IPS-NIHi7 (cell line): ENCODE results near the gene WRNIP1.

Source experiments
- DNase-seq: peaks from one replicate; pipeline ENCODE4 v3.0.0; 2012; ENCODE audit warnings: mixed read lengths; ENCODE audit errors: extremely low spot score

Gene WRNIP1

DNA sequence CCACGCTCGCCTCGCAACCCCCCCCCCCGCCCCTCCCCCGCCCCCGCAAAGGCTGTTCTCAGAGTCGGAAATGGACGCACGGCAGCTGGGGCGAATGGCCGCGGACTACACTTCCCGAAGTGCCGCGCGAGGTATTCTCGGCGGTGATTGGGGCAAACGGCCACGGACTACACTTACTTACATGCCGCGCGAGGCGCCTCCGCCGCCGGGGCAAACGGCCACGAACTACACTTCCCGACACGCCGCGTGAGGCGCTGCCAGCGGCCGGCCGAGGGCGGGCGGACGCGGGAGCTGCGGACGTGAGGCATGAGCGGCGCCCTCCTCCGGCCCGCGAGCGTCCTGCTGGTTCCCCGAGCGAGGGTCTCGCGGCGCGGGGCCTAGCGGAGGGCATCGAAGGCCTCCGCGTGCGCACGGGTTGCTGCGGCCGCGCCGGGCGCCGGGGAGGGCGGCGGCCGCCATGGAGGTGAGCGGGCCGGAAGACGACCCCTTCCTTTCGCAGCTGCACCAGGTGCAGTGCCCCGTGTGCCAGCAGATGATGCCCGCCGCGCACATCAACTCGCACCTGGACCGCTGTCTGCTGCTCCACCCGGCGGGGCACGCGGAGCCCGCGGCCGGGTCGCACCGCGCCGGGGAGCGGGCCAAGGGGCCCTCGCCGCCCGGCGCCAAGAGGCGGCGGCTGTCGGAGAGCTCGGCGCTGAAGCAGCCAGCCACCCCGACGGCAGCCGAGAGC lies at the start of gene WRNIP1:
TSS of gene WRNIP1 (plus strand) at position 228 of the 730 bp plus-strand sequence. CDS start at position 458, 230 bp downstream.
- peak; percentile 95 for DNase-seq

DNA sequence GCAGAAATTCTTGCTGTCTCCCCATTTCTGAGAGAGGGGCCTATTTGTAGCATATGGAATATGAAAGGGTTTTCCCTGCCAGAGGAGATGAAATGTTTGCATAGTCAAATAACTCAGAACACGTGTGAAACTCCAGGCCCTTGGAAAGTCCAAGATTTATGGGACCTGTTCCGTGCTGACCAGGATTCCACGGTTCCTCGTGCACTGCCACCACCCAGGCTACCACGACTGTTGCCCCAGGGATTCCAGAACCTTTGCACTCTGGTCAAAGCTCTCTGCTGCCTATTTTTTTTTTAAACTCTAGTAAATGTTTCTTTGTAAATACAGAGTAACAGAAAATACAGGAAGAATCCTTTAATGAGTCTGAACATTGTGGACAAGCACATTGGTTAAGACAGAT lies 49.5 kb upstream of the WRNIP1 start:
- DNase-seq, result no peak

DNA sequence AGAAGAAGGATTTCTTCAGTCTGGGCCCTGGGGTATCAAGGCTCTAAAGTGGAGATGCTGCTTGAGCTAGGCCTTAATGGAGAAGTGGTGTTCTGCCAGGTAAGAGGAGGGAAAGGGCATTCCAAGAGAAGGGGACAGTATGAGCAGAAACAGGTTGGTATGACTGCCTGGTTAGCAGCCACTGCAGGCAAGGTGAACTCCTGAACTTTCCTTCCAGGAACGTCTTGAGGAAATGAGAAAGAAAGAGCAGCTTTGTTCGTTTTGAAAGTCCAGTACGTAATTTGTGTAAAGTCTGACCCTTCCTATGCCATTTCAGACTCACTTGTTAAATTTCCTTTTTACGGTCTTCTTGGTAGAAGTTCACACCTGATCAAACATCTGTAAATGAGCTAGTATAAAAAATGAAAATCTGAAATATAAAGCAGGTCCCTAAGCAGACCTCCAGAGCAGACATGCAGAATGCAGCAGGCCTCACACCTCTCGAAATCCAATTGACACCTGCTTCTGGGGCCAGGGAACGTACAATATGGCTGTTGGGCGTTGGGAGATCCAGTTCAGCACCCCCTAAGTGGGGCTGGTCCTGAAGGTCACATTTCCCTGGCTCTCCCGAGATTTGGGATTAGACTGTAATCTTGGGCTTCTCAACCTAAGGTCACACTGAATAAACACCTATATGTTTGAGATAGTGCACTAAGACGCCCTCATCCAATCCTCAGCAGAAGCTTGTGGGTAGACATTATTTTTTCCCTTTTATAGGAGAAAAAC lies 48.1 kb upstream of the WRNIP1 start:
- no peak for DNase-seq

DNA sequence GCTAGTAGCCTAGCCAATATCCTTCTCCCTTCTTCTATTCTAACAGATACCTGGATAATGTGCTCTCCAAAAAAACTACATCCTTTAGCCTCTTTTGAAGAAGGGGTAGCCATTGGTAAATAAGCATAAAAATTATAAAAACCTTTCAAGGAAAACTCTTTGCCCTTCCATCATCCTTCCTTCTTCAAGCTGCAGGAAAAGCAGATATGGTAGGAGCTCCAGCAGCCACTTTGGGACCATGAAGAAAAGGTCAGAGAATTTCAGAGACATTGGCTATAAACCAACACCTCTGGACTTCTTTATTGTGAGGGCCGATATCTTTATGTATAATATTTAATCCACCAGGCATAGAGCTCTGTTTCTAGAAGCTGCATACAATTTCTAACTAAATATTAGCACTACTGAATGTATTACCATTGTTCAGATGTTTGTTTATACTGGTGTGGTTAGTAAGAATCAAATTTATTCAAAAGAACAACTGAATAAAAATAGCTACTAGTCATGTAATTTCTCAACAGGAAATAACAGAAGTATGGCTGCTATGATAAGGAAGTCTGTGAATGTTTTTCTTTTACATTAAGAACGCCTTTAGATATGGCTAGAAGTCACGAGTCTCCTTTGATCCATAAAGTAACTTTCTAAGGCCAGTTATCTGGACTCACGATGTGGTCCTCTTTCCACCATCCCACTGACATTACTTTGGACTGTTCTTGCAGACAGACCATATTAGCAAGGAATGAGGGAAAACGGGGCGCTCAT lies 46.7 kb upstream of the WRNIP1 start:
- no peak for DNase-seq

DNA sequence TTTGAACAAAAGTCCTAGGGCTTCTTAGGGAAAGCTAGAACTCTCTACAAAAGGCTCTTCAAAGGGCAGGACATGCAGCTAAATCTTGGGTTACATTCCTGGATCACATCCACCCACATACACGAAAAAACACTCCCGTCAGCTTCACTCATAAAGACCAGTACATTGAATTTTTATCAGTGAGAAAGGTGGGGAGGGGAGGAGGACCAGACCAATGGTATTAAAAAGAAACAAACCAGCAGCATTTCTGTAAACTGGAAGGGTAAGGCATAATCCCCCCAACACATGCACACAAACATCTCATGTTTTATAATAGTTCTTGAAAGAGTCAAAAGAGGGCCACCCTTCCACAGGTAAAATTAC lies 46.1 kb upstream of the WRNIP1 start:
- no peak for DNase-seq

DNA sequence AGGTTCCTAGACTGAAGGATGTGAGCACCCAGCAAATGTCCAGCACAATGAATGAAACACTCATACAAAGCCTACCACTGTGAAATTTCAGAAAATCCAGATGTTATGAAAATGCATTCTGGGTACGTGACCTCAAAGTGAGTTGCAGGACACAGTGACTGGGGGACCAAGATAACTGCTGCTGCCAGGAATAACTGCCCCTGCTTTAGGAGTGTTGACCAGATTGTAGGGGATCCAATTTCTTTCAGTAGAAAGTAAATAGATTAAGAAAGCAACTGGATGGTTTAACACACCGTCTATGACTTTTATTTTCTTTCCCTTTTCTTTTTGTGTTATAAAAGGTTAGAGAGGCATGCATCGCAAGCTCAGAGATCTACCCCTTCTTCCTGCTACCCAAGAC lies 44.0 kb upstream of the WRNIP1 start:
- DNase-seq, result no peak

DNA sequence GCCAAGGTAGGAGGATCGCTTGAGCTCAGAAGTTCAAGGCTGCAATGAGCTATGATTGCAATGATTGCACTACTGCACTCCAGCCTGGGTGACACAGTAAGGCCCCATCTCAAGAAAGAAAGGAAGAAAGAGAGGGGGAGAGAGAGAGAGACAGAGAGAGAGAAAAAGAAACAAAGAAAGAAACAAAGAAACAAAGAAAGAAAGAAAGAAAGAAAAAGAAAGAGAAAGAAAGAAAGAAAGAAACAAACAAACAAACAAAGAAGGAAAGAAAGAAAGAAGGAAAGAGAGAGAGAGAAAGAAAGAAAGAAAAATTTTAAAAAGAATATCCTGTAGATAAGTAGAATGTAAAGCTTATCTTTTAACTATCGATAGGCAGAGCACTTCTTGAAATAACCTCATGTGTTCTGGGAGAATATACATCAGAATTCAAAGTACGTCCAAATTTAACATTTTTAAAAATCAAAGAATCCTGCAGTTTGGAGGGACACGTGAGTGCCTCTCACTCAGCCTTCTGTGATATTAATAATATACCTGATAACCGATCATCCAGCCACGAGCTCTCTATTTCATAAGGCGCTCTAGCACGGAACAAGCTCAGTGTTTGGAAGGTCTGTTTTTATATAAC lies 39.7 kb upstream of the WRNIP1 start:
- no peak for DNase-seq

DNA sequence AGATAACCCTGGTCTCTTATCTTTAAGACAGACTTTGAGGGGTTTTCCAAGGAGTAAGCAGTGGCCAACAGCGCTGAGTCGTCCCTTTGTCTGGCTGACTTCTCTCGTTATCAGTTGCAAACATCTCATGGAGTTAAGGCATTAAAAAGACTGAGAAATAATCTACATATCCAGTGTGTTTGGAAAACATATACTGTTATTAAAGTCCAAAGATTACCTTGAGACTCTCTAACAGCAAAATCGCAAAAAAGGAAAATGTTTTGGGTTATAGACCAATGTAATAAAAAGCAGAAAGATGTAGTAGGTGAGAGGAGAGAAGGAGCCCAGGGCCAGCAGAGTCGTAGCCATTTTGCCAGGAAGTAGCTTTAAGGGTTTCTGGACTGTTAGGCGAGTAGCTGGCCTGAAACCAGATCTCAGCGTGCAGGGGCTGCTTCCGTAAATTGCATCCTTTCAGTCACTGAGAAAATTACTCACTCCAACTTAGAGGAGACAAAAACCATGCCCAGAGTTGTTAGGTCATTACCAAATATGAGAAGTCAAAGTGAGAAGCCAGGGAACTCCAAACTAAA lies 39.1 kb upstream of the WRNIP1 start:
- no peak for DNase-seq

DNA sequence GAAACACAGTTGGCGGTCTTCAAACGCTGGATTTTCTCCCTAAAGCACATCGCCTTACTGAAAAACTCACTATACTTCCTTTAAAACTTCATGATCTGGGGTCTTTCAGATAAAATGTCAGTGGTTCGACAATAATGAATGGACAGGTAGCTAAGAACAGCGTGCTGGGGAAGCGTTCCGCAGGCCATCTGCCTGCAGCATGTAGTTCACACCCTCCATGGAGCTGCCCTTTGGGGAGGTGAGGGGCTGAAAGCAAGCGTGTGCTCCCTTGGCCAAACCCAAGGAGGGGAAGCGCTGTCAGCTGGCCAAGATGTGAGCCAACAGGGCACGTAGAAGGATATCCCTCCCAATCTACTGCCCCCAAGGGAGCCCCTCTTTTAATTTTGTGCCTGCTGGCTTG lies 35.3 kb upstream of the WRNIP1 start:
- DNase-seq, result no peak

DNA sequence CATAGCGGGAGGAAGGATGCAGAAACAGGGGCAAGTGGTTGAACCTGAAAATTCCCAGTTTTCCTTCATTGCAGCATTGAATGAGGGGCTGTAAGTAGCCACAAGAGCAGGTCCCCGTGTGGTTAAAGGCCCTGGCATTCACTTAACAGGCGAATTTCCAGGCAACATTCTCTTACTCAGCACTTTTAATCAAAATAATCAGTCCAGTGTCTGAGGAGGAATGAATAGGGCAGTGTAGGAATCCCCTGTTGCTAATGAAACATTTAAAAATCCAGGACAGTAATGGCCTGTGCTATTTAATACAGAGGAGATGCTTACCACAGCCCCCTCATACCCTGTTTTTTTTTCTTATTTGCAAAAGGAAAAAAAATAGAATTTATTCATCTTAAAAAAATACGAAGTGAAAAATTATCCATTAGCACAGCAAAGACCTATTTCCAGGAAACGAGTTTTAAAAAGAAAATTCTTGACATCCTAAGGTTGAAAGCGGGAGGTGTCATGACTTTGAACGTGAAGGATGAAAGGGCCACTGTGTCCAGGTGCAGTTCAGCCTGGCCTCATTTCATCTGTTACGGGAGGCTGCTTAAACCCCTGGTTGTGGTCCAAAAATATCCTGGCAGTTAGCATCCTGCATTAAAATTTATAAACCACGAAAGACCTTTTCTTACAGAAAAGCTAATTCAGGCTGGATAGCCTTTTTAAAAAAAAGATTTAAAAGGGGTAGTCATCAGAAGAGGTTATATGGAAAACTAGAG lies 34.7 kb upstream of the WRNIP1 start:
- no peak for DNase-seq

DNA sequence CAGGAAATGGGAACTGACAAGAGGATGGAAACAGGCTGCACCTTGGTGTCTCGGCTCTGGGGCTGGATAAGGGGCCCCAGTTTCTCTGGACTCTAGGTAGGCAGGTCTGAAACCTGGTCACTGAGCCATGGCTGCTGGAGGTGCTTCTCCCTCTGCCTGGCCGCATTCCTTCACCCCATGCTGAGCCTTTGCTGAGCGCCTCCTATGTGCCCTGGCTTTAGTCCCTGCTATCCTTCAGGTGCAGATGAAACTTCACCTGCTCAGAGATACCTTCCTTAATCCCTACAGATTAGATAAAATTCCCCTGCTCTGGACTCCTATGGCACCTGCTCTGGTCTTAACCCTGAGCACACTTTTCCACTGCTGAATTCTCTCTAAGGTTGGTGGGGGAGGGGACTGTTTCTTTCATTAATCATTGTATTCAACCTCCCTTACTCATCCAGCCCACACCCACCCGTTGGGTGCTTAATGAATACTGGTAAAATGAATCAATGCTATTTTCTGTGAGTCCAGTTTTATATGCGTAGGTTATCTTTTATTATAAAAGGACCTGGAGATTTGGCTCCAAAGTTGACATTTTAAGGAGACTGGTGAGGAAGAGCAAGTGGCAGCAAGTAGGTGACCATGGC lies 33.8 kb upstream of the WRNIP1 start:
- DNase-seq, result peak; percentile 58

DNA sequence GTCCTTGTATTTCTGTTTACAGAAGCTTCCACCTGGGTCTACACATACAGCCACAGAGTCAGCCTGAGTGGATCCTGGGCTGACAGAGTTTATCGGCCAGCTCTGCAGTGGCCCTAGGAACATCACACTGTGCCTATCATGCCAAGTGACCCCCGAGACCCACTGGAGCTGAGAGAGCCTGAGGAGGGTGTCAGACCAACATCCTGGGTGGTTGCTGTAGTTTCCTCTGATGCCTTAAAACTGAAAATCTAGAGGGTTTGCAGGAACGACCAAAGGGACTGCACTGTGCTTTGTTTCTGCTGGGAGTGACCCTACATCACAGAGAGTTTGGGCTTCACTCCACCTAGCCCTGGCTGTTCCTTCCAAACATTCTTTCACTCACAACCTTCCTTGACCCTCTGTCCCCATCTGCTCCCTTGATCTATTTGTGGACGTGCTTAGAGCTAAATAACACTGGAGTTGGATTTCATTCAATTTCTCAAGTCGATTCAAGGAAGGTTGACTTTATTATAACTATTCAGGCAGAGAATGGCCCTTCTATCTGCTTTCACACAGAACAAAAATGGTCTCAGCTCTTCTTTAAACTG lies 32.6 kb upstream of the WRNIP1 start:
- DNase-seq, result no peak

DNA sequence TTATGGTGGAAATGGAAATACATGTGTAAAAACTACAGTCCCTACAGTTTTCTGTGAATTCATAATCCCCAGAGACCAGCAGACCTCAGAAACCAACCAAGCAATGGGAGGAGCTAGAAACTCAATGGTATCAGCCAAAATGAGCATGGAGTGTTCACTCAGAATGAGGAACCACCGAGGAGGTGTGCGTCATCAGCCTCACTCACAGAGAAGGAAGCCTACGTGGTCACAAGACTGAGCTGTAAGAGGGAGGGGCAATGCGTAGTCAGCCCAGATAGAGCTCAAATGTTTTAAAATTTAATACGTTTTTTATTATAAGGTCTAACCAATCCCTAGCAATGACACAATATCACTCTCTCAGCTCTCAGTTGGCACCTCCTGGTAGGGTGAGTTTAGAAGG lies 31.9 kb upstream of the WRNIP1 start:
- DNase-seq, result no peak

DNA sequence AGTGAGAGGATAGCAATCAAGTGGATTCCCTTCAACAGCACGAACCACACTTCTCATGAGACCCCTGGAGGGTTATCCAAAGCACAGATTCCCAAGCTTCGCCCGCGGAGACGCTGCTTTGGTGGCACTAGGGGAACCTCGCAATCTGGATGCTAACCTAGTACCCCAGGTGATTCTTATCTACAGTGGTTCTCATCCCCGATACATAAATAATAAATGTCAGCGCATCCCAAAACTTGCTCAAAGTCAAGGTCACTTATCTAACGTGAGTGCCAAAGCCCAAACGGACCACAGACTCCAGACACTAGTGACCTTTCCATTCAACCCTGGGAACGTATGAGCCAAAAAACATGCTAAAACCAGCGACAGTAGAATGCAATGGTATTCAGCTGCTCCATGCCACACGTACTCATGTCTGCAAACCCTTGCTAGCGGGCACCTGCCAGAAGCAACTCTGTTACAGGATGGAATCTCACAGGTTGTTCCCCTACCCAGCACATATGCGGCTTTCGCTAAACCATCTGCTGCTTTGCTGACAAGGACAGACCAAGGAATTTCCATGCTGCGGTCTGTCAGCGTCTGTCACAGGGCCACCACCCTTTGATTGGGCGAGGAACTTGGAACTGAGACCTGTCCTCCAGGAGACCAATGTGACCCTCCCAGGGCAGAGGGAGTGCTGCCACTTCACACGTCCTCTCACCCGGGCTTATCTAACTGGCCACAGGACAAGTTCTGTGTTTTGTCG lies 31.3 kb upstream of the WRNIP1 start:
- no peak for DNase-seq

DNA sequence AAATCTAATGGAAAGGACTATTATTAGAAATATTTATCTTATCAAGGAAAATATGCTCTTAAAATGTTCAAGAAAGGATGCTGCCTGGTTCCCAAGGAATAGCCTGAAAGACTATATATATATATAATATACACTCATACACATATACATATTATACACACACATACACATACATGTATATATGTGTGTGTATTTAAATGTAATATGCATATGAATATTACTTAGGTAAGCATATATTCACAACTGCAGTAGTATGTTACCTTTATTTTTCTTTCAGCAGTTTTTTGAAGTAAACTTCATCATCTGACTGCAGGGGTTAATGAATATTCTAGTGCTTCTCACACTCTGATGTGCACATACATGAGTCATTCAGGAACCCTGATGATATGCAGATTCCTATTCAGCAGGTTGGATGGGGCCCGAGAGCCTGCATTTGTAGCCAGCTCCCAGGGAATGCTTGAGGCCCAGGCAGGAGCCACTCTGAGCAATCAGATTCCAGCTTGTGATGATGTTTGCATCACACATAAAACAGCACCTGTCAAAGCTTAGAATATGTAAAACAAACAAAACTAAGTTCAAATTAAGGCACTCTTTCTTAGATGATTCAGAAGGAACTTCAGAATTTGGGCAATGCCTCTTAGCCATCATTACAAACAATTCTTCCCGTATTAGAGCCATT lies 30.6 kb upstream of the WRNIP1 start:
- DNase-seq, result peak; percentile 62

DNA sequence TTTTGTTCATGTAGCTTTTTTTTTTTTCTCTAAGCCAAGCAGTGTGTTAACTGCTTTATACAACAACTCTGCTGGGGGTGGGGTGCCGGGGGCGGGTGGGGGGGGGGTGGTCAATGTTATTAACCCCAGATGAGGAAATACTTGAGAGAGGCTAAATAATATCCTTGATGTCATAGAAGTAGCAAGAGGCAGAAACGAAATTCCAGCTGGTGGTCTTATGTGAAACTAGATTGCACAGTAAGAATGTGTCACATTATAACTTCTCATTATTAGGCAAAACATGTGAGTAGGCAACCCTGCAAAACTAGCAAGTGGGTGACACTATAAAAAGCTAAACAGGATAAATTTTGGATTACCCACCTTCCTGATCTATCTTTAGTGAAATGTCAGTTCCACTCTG lies 27.3 kb upstream of the WRNIP1 start:
- DNase-seq, result no peak

DNA sequence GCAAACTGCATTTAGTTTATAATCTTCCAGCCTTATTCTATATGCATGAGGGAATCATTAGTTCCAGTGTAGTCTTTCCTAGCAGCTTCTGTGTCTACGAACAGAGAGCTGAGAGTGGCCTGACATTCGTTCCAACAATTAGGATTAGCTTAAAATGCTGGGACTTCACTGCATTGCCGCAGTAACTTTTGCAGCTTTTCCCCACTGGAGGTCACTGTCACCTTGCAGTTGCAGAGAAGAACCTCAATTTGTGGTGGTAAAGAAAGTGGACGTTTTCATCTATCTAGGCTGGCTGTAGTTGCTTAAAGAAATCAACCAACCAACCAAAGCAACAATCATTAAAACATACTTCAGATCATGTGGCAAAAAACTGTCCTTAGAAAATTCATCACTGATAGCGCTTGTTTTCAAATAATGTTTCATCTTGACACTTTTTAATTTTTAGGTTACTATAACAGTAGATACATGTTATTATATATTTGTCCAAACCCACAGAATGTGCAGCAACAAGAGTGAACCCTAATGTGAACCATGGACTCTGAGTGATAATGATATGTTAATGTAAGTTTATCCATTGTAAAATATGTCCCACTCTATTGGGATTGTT lies 26.7 kb upstream of the WRNIP1 start:
- DNase-seq, result peak; percentile 63

DNA sequence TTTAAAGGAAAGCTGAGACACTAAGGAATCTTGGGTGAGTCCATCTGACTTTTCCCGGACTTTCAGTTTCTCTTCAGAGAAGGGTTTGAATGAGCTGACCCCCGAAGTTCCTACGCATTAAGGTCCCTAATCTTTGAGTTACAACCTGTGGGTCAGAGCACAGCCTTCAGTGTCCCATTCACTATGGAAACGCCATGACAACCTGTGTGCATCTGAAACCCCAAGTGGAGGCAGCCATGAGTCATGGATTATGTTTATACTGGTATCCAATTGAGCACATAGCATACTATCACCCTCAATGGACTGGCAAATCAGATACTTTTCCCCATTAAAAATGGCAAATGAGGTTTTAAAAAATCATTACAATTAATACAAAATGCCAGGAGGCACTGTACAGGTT lies 25.9 kb upstream of the WRNIP1 start:
- DNase-seq, result no peak

DNA sequence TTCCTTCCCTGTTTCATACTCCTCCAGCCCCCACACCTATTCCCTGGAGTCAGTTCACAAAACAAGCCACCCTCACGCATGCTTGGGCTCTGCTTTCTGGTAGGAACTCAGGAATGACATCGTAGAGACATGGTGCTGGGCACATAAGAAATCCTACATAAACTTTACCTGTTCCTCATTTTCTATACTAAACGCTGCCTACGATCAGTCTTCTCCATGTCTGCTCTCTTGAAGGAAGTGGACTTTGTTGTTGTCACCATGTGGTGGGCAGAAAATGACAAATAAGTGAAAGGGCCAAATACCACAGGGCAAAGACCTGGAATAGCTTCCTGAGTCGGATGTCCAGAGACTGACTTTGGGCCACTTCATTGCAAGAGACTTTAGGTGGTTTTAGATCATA lies 24.6 kb upstream of the WRNIP1 start:
- DNase-seq, result no peak
